WTC11 (cell line): Measurements from ENCODE around the gene NT5C1A. TPM values are rescaled to one million over a fixed set of nuclear protein-coding genes. Genes with fewer than 3 reads are reported as not detected.

Experiments
- ATAC-seq: fragments of 200-7000 bp; cut with Tn5 transposase; 2 replicates; pipeline ENCODE4 v1.10.0; 2021; ENCODE audit warnings: mild to moderate bottlenecking, moderate library complexity
- CTCF ChIA-PET: fragments of 300-600 bp; sonication (Branson Sonifier 250); formaldehyde crosslinking; loops from one replicate; lab custom pipeline; 2021; ENCODE audit warnings: antibody characterized with exemption; lab: Charles Lee
- POLR2A ChIA-PET: fragments of 350-600 bp; sonication (Branson Sonifier 250); formaldehyde crosslinking; loops from one replicate; lab custom pipeline; 2021; ENCODE audit warnings: antibody characterized with exemption; lab: Charles Lee
- DNase-seq: peaks from one replicate; pipeline ENCODE4 v3.0.0; 2021; ENCODE audit warnings: low spot score
- H3K27ac Mint-ChIP-seq: 2 replicates; pipeline ENCODE4 v1.8.0; 2021; ENCODE audit warnings: mixed read lengths
- H3K27me3 Mint-ChIP-seq: 2 replicates; pipeline ENCODE4 v1.8.0; 2021; ENCODE audit warnings: low read depth, mild to moderate bottlenecking, moderate library complexity, mixed read lengths
- H3K36me3 Mint-ChIP-seq: 2 replicates; pipeline ENCODE4 v1.8.0; 2021; ENCODE audit warnings: mixed read lengths
- H3K4me1 Mint-ChIP-seq: 2 replicates; pipeline ENCODE4 v1.8.0; 2022; ENCODE audit warnings: mixed read lengths
- H3K4me3 Mint-ChIP-seq: 2 replicates; pipeline ENCODE4 v1.8.0; 2021; ENCODE audit warnings: mild to moderate bottlenecking, moderate library complexity, mixed read lengths
- H3K9me3 Mint-ChIP-seq: 2 replicates; pipeline ENCODE4 v1.8.0; 2021; ENCODE audit warnings: mixed read lengths
- CBFB ChIP-seq: sonication (generic); formaldehyde crosslinking; IDR thresholded peaks from 2 replicates; pipeline ENCODE4 v1.8.1; 2022; ENCODE audit warnings: mild to moderate bottlenecking, low read depth, missing genetic modification reagents
- CTCF ChIP-seq: fragments of 200-600 bp; IDR thresholded peaks from 2 replicates; pipeline ENCODE4 v1.8.0; 2022; ENCODE audit warnings: antibody characterized with exemption
- E2F1 ChIP-seq: sonication (generic); formaldehyde crosslinking; IDR thresholded peaks from 2 replicates; pipeline ENCODE4 v1.8.0; 2022; ENCODE audit warnings: mild to moderate bottlenecking, missing genetic modification reagents
- ERG ChIP-seq: fragments of 250-450 bp; sonication (Bioruptor Pico); IDR thresholded peaks from 2 replicates; pipeline ENCODE4 v1.8.0; 2021; ENCODE audit warnings: mild to moderate bottlenecking
- ETV6 ChIP-seq: sonication (generic); formaldehyde crosslinking; IDR thresholded peaks from 2 replicates; pipeline ENCODE4 v1.8.1; 2022; ENCODE audit warnings: mild to moderate bottlenecking, missing genetic modification reagents
- GABPB1 ChIP-seq: sonication (generic); formaldehyde crosslinking; IDR thresholded peaks from 2 replicates; pipeline ENCODE4 v1.8.1; 2023; ENCODE audit warnings: mild to moderate bottlenecking, missing genetic modification reagents
- HMGXB4 ChIP-seq: sonication (generic); formaldehyde crosslinking; IDR thresholded peaks from 2 replicates; pipeline ENCODE4 v1.8.1; 2023; ENCODE audit warnings: mild to moderate bottlenecking, moderate library complexity, missing genetic modification reagents
- MLX ChIP-seq: sonication (generic); formaldehyde crosslinking; IDR thresholded peaks from 2 replicates; pipeline ENCODE4 v1.8.1; 2023; ENCODE audit warnings: mild to moderate bottlenecking, missing genetic modification reagents, moderate library complexity
- OVOL2 ChIP-seq: fragments of 250-450 bp; sonication (Bioruptor Pico); IDR thresholded peaks from 2 replicates; pipeline ENCODE4 v1.9.0; 2021; ENCODE audit warnings: mild to moderate bottlenecking, borderline replicate concordance
- RELA ChIP-seq: sonication (generic); formaldehyde crosslinking; IDR thresholded peaks from 2 replicates; pipeline ENCODE4 v1.8.1; 2022; ENCODE audit warnings: missing genetic modification reagents, mild to moderate bottlenecking, borderline replicate concordance
- SMAD3 ChIP-seq: sonication (generic); formaldehyde crosslinking; IDR thresholded peaks from 2 replicates; pipeline ENCODE4 v1.8.0; 2022; ENCODE audit warnings: missing genetic modification reagents, mild to moderate bottlenecking, borderline replicate concordance
- SOX15 ChIP-seq: fragments of 250-450 bp; sonication (Bioruptor Pico); IDR thresholded peaks from 2 replicates; pipeline ENCODE4 v1.9.0; 2021; ENCODE audit warnings: mild to moderate bottlenecking
- STAT6 ChIP-seq: sonication (generic); formaldehyde crosslinking; conservative IDR thresholded peaks from 2 replicates; pipeline ENCODE4 v1.8.1; 2023; ENCODE audit warnings: mild to moderate bottlenecking, low read depth, missing genetic modification reagents, moderate library complexity
- ZBTB21 ChIP-seq: sonication (generic); formaldehyde crosslinking; IDR thresholded peaks from 2 replicates; pipeline ENCODE4 v1.8.1; 2023; ENCODE audit warnings: mild to moderate bottlenecking, missing genetic modification reagents, borderline replicate concordance
- ZNF396 ChIP-seq: fragments of 250-450 bp; sonication (Bioruptor Pico); IDR thresholded peaks from 2 replicates; pipeline ENCODE4 v1.8.0; 2021; ENCODE audit warnings: mild to moderate bottlenecking, moderate library complexity, borderline replicate concordance
- ZNF423 ChIP-seq: fragments of 250-450 bp; sonication (Bioruptor Pico); IDR thresholded peaks from 2 replicates; pipeline ENCODE4 v2.1.2; 2022; ENCODE audit warnings: mild to moderate bottlenecking, moderate library complexity
- ZNF425 ChIP-seq: fragments of 250-450 bp; sonication (Bioruptor Pico); conservative IDR thresholded peaks from 2 replicates; pipeline ENCODE4 v1.9.0; 2021; ENCODE audit warnings: mild to moderate bottlenecking
- ZNF671 ChIP-seq: fragments of 250-450 bp; sonication (Bioruptor Pico); IDR thresholded peaks from 2 replicates; pipeline ENCODE4 v1.8.0; 2021; ENCODE audit warnings: mild to moderate bottlenecking
- ZSCAN18 ChIP-seq: fragments of 250-450 bp; sonication (Bioruptor Pico); IDR thresholded peaks from 2 replicates; pipeline ENCODE4 v2.1.2; 2022; ENCODE audit warnings: mild to moderate bottlenecking, moderate library complexity
- total RNA-seq: library from RNA; stranded (reverse); gene quantifications from 3 replicates; pipeline ENCODE4 v1.2.3, GENCODE V29; 2021

NT5C1A gene
- total RNA-seq, 1 experiment from 2014 or later: not detected

- TF ChIP-seq CTCF: no peak
- TF ChIP-seq ZNF671 (CRISPR knock-in tag): no peak
- TF ChIP-seq ERG (CRISPR knock-in tag): no peak
- TF ChIP-seq ZNF423 (CRISPR knock-in tag): no peak
- no peak for TF ChIP-seq STAT6 (CRISPR knock-in tag)
- TF ChIP-seq ZNF425 (CRISPR knock-in tag): no peak
- no peak for TF ChIP-seq E2F1 (CRISPR knock-in tag)
- TF ChIP-seq ZNF396: no peak
- no peak for TF ChIP-seq GABPB1 (CRISPR knock-in tag)
- TF ChIP-seq RELA: no peak
- no peak for TF ChIP-seq ETV6 (CRISPR knock-in tag)
- no peak for TF ChIP-seq MLX (CRISPR knock-in tag)
- TF ChIP-seq, all 79 proteins: peak for 0
Measured at GRCh38 chr1:39623053-39623452, 48.9 kb downstream of the NT5C1A start (continued).

GRCh38 chr1:39622427-39622826 lies 49.5 kb downstream of the NT5C1A start:
- TF ChIP-seq OVOL2 (CRISPR knock-in tag) (no peak), STAT6 (CRISPR knock-in tag) (no peak), ZNF396 (no peak), RELA (no peak), ZBTB21 (CRISPR knock-in tag) (no peak), HMGXB4 (CRISPR knock-in tag) (no peak), SOX15 (CRISPR knock-in tag) (no peak), CBFB (CRISPR knock-in tag) (no peak), SMAD3 (CRISPR knock-in tag) (no peak), ZSCAN18 (CRISPR knock-in tag) (no peak)
- DNase-seq (no peak), ATAC-seq (no peak)
- ChIA-PET CTCF (interaction anchor here (1.8 to 2.6 kb wide), 3 partner anchors 13 to 35 kb away, joined by 6 to 11 read pairs (median 11); no protein-coding TSS in a partner anchor), POLR2A (no interaction called here)
- no peak overlapping the region for H3K27ac Mint-ChIP-seq
- no peaks in the 10 kb centered on the region for H3K4me1 Mint-ChIP-seq
- no peaks in the 10 kb centered on the region for H3K36me3 Mint-ChIP-seq
- H3K27me3 Mint-ChIP-seq: peaks cover 57% of the 10 kb centered on the region
- no peak overlapping the region for H3K4me3 Mint-ChIP-seq
- H3K9me3 Mint-ChIP-seq: peaks cover 5% of the 10 kb centered on the region
